Measurements from ENCODE around the gene POLR1A.

DNA sequence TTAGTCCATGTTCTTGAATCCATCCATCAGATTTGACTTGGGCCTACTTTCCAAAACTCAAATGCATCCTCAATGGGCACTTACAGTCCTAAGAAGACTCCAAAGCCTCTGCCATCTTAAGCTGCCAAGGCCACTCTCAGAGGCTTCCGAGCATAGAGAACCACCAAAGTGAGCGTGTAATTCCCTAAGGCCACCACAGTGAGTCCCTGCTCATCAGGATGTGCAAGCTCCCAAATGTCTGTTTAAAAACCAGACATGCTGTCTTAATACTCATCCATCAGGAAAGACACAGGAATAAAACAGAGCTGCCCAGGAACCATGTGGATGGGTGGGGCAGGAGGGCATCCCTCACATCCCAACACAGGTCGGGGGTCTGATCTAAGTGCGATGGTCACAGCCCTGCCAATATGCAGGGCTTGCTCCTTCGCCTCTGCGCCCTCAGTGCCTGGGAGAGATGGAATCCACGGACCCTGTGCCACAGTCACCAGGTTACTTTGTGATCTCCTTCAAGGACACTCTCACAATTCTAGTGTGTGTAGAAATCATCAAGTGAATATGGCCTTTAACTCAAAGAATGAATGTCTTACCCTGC is 80.4 kb downstream of the POLR1A start:
- TF ChIP-seq, protein P1, sequence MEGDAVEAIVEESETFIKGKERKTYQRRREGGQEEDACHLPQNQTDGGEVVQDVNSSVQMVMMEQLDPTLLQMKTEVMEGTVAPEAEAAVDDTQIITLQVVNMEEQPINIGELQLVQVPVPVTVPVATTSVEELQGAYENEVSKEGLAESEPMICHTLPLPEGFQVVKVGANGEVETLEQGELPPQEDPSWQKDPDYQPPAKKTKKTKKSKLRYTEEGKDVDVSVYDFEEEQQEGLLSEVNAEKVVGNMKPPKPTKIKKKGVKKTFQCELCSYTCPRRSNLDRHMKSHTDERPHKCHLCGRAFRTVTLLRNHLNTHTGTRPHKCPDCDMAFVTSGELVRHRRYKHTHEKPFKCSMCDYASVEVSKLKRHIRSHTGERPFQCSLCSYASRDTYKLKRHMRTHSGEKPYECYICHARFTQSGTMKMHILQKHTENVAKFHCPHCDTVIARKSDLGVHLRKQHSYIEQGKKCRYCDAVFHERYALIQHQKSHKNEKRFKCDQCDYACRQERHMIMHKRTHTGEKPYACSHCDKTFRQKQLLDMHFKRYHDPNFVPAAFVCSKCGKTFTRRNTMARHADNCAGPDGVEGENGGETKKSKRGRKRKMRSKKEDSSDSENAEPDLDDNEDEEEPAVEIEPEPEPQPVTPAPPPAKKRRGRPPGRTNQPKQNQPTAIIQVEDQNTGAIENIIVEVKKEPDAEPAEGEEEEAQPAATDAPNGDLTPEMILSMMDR (IDR thresholded peaks at IDR 0.05; ENCODE audit: extremely low read depth in 1 of 2, insufficient read depth in 1 of 2, low read depth in 1 of 2, low read length in 2 of 2): peak in 1 of 2 donors; percentile 18
- no peak for TF ChIP-seq POLR2A (IDR thresholded peaks at IDR 0.05; ENCODE audit: low read depth, low read length)
- no peak for TF ChIP-seq EZH2 (IDR thresholded peaks at IDR 0.05; ENCODE audit: borderline replicate concordance, low read depth, low read length, severe bottlenecking)
- TF ChIP-seq, protein P2, sequence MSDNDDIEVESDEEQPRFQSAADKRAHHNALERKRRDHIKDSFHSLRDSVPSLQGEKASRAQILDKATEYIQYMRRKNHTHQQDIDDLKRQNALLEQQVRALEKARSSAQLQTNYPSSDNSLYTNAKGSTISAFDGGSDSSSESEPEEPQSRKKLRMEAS (IDR thresholded peaks at IDR 0.05; ENCODE audit: insufficient read depth, insufficient read length): no peak
- no peak for TF ChIP-seq FOS (IDR thresholded peaks at IDR 0.05; ENCODE audit: borderline replicate concordance, insufficient read depth, low read length)
- TF ChIP-seq POLR2AphosphoS5 (IDR thresholded peaks at IDR 0.05; ENCODE audit: insufficient read depth, low read depth, low read length): no peak
- no peak for TF ChIP-seq GATA2 (IDR thresholded peaks at IDR 0.05; ENCODE audit: insufficient read depth, insufficient read length, low read depth, low read length)
- no peak for TF ChIP-seq MYC (IDR thresholded peaks at IDR 0.05; ENCODE audit: low read depth, low read length)
- TF ChIP-seq JUN (IDR thresholded peaks at IDR 0.05; ENCODE audit: borderline replicate concordance, insufficient read depth, insufficient read length, low read depth): no peak

All from endothelial cell of umbilical vein (primary cell).